Measurements from ENCODE around the gene IRX4.

GRCh38 chr5:1875843-1876659 lies 6.7 kb downstream of the IRX4 start:
- TF ChIP-seq CTCF (IDR thresholded peaks at IDR 0.05; ENCODE audit: borderline replicate concordance, extremely low read depth, low read length, poor library complexity, severe bottlenecking) (no peak), EZH2 (IDR thresholded peaks at IDR 0.05; ENCODE audit: borderline replicate concordance, low read depth, low read length, severe bottlenecking) (no peak)

All from DND-41 (cell line).